NCI-H1048 (cell line): ENCODE results near the gene PIK3C2G.

Experiments used
- DNase-seq: peaks from one replicate; lab custom pipeline; 2025; lab: John Stamatoyannopoulos, UW

PIK3C2G gene

DNA sequence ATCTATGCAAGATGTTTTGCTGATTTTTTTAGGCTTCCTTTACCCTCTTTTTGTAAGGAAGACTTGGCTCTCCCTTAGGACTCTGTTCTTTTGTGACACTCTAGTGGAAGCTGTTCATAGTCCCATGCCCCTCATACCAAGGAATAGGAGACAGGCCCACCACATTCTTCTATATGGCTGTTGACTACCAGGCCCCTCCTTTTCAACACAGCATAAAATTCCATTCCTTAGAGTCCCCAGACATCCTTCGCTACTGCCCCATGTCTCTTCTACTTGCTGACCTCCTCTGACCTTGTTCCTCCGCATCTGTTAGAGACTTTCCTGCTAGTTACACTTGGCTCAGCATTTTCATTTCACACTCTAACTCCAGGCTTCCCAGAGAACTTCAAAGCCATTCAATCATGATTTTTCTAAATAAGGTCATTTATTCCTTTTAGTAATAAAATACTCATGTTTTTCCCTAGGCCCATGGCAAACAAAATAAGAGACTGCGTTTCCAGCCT is 9.7 kb downstream of the PIK3C2G start:
- DNase-seq: no peak

DNA sequence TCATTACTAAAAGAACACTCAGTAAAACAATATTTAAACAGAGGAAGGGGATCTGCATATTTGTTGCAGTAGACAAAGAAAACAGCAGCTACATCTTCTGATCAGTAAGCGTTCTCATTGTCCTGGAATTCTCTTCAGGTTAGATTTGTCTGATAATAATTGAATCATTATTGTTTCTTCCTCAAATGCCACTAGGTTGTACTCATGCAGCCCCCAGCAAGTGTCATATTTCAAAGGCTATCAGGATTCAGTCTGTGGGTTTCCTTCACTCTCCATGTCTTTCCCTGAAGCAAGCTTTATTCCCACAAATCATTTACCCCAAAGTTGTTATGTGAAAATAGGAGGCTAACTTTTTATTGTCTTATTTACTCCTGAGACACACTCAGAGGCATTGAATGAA is 14.7 kb downstream of the PIK3C2G start:
- DNase-seq: no peak

DNA sequence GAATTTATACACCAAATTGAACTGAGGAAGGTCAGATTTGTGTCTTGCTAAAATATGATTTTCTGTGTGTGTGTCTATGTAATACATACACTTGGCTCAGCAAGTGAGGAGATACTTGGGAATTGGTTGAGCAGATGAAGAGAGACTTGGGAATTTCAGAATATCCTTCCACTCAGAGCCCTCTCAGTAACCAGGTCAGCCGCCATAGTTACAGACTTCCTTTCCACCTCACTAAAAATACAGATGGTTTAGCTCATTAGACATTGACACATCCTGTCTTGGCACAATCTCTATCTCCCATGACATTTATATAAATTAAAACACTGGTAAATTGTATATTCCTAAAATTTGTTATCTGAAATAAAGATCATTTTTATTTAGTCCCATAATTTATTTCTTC is 15.9 kb downstream of the PIK3C2G start:
- no peak for DNase-seq

DNA sequence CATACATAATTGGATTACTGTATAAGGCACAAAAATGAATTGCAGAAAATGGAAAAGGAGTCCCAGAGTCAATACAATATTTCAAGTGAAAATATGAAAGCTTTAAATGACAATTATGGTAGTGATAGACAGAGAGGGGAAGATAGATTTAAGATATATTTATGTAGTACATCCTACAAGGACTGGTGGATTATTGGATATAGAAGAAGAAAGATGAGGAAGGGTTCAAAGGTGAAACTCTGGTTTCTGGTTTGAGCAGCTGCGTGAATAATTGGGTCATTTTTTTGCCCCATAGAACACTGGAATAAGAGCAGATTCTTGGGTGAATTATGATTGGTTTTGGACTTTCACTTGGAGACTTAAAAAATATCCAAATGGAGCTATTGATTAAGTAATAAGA is 19.4 kb downstream of the PIK3C2G start:
- no peak for DNase-seq

DNA sequence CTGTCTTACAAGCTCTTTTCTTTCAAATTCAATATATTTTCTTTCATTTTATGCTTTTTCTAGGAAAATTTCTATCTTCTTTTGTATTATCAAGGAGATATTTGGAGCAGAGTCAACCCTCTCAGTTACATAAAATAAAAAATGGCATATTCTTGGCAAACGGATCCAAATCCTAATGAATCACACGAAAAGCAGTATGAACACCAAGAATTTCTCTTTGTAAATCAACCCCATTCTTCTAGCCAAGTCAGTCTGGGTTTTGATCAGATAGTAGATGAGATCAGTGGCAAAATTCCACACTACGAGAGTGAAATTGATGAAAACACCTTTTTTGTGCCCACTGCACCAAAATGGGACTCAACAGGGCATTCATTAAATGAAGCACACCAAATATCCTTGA is 20.6 kb downstream of the PIK3C2G start:
- no peak for DNase-seq

DNA sequence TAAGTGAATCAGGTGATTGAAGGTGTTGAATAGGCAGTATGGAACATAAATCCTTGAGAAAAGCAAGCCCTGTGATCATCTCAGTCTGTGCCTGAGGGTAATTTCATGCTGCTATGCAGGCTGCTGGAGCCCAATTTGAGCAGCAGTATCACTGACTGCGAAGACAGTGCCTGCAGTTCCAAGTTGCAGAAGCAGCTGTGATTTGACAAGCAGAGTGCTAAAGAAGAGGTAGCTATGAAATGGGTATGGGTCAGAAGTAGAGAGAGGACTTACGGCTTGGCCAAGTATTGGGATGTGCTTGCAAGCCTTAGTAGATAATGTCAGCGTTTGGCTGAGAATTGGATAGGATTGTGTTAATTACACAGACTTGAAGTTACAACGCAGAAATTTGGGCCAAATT is 22.5 kb downstream of the PIK3C2G start:
- no peak for DNase-seq

DNA sequence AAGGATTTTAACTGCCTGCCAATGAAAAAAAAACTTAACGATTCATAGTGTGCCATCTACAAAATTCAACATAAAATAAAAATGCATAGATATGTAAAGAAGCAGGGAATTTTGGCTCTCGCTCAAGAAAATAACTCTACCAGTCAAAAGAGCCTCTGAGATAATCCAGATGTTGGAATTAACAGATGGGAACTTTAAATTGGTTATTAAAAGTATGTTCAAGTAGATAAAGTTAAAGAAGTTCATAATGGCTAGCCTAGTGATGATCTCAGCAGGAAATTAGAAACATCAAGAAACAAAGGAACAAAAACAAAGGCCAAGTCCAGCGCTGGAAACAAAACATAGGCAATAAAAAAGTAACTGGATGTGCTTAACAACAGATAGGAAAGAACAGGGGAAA is 23.1 kb downstream of the PIK3C2G start:
- no peak for DNase-seq

DNA sequence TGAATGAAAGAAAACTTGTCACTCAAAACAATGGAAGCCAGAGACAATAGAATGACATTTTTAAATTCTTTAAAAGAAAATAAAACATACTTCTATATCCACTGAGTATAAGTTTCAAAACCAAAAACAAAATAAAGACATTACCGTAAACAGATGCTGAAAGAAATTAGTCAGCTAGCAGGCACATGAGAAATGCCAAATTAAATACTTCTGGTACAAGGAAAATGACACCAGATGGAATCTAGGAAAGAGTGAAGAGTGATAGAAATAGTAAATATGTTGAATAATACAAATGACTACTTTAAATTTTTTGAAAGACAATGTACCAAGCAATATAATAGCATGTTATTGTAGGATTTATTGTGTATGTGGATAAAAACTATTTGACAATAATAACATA is 23.8 kb downstream of the PIK3C2G start:
- no peak for DNase-seq

DNA sequence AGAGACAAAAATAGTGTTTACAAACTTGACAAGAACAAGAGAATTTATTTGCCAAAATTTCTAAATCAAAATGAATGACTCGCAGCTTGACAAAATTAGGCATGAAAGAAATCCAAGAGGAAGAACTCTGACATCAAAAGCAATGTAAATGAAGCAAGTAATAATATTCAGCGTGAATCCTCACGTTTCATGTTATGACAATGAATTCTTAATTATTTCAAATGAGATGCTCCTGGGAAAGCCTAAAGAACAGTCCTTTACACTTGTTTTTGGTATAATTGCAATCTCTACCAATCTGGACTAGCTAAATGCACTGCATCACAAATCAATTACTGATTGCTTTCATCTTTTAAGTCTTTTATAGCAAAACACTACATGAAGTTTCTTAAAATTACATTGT is 29.1 kb downstream of the PIK3C2G start:
- DNase-seq: no peak

DNA sequence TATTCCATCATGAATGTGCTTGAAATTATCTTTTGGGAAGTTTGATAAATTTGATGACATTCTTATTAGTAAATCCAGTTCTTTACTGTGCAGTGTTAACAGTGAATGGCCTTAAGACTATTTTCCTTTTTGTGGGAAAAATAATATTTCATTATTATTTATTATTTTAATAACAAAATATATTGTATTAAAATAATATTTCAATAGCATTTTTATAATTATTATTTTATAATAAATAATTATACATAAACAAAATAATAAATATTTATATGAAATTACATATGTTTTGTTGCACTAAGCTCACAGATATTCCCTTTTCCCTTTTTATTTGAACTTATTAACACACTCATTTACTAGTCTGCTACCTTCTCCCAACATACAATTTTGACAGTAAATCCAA is 33.6 kb downstream of the PIK3C2G start:
- DNase-seq: no peak

DNA sequence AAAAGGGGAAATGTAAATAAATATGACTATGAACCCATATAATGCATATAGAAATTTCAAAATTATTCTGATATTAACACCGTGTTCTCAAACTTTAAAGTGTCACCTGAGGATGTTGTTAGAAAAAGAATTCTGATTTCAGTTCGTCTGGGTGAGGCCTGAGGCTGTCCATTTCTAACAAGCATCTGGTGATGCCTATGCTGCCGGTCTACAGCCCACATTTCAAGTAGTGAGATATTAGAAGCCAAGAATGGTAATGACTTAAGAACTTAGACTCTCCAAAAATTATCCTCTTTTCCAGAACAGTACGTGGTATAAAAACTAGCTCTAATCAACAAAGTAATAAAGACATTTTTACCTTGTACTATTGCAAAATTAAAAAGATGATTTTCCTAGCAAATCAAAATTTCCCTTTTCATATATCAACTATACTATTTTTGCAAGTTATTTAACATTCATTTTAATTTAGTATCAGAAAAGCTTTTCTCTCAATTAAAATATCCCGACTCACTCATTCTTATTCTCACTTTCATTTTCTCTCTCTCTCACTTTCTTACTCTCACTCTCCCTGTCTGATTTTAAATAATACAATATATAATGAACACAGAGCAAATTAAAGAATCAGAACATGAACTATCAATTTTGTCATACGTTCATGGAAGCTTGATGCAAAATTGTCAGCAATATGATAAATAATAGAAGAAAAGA is 35.0 kb downstream of the PIK3C2G start:
- no peak for DNase-seq

DNA sequence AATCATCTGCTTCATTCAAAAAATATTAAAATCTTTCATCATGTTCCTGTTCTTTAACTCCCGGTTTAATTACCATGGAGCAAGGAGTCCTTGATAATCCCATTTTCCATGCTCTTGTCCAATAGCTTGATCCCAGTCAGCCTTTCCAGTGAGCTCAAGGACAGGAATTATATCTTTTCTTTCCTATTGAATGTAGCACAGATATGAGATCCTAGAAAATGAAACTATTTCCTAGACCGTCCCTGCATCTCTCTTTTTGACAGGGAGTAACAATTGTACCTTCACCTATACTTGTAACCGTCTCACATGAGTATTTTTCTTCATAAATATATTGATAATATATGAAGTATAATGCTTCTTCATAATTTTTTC is 35.6 kb downstream of the PIK3C2G start:
- no peak for DNase-seq

DNA sequence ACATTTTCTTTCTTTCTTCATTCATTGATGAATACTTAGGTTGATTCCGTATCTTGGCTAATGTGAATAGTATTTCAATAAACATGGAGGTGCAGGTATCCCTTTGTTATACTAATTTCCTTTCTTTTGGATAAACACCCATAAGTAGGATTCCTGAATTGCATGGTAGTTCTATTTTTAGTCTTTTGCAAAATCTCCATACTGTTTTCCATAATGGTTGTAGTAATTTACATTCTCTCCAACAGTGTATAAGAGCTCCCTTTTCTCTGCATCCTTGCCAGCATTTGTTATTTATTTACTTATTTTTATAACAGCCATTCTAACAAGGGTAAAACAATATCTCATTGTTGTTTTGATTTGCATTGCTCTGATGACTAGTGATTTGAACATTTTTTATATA is 36.6 kb downstream of the PIK3C2G start:
- peak; percentile 46 for DNase-seq

DNA sequence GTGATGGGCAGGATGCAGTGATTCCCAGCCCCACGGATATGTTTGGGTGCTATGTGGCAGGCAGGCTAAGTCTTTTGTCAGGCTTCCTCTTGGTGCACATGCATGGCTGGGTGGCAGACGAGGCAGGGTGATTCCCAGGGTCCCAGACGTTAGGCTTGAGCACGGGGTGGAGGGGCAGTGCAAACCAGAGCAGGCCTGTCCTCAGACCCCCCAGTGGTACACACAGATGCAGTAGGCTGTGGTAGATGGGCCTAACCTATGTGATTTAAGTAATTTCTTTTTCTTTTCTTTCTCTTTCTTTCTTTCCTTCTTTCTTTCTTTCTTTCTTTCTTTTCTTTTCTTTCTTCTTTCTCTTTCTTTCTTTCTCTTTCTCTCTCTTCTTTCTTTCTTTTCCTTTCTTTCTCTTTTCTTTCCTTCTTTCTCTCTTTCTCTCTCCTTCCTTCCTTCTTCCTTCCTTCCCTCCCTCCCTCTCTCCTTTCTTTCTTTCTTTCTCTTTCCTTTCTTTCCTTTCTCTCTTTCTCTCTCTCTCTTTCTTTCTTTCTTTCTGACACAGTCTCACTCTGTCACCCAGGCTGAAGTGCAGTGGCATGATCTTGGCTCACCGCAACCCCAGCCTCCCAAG is 41.6 kb downstream of the PIK3C2G start:
- DNase-seq: no peak

DNA sequence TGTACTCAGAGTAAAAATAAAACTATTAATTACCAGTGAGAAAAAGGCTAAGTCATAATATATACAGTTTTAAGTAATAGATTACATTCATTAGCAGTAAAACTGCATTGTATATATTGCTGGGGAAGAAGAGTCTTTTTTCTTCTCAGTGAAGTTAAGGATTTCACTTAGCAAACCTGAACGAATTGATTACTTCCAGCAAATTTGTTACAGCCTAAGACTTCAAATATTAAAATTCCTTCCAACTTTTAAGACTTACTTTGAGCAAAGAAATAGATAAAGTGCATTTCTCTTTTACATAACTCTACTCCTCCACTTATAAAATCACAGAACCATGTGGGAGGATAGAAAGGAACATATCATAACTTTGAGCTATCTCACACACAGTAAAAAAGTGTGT is 43.3 kb downstream of the PIK3C2G start:
- no peak for DNase-seq

DNA sequence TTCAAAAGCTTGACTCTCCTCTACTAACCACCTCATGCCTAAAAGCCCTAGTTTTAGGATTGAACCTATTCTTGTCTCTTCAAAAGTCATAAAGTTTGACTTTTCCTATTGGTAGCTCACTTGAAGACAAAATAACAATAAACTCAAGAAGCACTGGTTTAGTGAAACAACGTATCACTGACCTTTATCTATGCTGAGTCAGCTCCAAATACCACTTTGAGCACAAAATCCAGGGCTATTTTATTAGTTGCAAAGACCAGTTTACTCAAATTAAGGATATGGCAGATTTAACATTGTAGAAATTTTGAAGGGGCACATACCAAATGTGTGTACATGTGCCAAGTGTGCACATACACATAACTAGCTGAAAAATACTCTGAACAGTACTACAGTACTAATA is 45.0 kb downstream of the PIK3C2G start:
- DNase-seq: no peak

DNA sequence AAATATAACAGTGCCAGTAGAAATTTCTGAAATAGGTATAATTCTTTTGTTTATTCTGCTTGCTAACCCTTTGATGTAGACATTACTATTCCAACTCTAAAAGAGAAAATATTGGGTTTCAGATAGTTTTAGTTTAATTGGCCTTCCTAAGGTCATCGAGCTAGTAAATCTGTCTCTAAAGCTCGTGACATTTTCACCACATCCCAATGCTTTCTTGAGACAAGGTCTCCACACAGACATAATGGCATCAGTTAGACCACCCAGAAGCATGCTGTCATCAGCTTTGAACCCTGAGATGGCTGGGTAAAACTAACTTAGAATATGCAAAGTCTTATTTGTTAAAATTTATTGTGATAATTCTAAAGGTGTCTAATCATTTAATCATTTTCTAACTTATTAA is 52.0 kb downstream of the PIK3C2G start:
- no peak for DNase-seq

DNA sequence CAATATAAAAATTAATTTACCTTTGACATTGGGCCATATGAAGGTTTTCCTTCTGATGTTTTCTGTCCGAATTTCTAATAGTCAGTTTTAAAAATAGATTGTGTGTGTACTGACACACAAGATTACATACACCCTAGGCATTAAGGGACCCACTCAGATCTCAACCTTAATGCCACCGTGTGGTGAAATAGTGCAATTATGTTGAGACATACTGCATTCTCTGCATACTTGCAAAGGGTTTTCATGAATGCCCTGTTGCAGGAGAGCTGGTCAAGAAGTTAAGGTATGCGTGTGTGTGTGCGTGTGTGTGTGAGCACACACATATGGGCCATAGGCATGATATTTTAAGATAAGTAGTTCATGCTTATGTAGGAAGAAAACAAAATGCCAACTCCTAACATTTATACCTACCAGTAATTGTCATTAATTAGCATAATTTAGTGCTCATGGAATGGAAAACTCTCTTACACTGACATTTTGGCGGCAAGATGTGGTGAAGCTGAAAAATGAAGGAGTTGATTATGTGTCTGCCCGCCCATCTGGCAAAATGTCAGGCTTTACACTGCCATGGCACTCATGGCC is 58.8 kb downstream of the PIK3C2G start:
- DNase-seq: no peak

DNA sequence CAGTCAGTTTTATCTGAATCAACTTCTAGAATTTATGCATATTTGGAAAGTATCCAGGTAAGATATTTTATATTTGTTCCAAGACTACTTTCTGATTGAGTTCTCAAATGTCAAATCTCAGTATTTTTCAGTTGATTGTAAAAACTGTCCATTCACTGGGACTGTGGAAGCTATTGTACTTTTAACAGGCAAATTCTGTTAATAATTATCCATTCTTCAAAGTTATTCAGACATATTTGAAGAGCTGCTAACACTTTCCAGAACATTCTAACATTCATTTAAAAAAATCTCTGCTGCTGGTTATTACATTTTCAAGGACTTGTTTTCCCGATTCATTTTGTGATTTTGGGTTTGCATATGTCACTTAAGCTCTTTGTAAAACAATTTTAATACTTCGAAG is 59.7 kb downstream of the PIK3C2G start:
- no peak for DNase-seq

DNA sequence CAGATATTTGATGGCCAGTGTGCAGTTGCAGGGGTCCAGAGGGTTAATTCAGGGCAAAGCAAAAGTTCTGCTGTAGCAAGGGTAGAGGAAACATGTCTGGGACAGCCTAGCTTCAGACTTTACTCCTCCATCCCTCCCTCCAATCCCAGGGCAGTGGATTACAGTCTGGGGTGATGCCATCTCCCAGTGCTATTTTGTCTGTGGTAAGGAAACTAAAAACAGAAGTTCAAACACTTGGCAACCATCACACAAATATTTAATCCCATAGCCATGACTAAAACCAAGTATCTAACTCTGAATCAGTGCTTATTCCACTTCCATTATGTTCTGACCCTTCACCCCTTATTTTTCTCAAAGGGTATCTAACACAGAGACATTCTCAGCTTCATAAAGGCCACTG is 61.8 kb downstream of the PIK3C2G start:
- no peak for DNase-seq

DNA sequence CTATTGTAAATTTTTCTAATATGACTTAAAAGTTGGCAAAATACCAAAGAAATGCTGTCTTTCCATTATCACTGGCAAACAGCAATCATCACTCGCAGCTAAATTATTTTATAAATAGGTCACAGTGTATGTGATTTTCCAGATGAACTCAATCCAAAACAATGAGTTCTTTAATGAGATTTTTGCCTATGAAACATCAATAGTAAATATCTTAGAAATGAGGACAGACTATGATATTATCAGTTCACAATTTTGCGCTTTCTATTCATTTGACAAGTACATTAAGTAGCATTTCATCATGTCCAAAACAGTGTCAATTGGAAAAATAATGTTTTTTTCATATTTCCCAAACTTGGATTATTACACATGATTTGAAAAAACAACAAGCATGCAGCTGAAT is 65.7 kb downstream of the PIK3C2G start:
- no peak for DNase-seq

DNA sequence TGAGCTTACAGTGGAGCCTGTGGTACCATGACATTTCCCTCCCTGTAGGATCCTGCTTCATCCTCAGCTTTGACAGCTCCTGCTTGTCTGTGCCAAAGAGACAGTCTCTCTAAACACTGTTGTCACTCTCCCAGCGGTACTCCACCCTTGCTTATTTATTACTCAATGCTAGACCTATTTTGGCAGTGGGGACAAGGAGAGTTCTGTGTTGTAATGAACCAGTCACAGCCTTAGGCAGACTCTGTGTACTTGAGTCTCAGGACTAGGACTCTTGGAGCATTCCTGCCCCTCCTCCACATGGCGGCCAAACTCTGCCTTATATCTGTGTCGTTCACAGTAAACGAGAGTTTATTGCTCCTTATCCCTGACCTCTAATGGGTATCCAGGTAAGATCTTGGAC is 70.9 kb downstream of the PIK3C2G start:
- no peak for DNase-seq

DNA sequence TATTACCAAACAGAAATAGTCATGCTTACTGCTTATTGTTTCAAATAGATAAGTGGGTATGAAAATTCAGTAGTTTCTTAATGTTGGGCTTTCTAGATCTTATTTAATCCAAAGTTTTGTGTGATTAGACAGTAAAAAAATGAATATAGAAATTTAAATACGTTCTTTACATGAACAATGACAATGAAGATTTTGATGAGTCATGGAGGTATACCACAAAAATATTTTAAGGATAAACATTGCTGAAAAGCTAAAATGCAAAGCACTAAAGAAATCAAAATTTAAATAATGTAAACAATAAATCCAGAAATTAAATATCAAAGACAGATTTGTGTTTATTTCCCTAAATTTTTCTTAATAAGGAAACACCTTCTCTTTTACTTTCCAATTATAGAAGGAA is 78.3 kb downstream of the PIK3C2G start:
- DNase-seq: no peak

DNA sequence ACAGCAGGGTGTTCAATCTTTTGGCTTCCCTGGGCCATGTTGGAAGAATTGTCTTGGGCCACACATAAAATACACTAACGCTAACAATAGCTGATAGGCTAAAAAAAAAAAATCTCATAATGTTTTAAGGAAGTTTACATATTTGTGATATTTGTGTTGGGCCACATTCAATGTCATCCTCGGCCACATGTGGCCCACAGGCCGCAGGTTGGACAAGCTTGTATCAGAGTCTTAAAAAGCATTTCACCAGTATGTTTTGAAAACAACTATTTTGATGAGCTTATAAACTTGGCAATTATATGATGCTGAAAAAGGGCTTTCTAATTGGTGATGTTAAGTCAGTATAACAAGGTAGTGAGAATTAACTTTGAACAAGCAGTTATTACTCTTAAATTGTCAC is 78.9 kb downstream of the PIK3C2G start:
- no peak for DNase-seq
